Activated CD4-positive, CD25-positive, alpha-beta regulatory T cell treated with anti-CD3 and anti-CD28 coated beads, Interleukin-2, amount 50 U/mL, for 24 hours (primary cell): Measurements from ENCODE around the gene PERP.

ENCODE experiments used
- ATAC-seq, 2 donors: fragments of 150-1000 bp; cut with Tn5 transposase; one replicate each; pipeline ENCODE4 v1.10.0; 2021; ENCODE audit warnings: mild to moderate bottlenecking in 1 of 2, moderate library complexity in 1 of 2

The PERP gene

DNA sequence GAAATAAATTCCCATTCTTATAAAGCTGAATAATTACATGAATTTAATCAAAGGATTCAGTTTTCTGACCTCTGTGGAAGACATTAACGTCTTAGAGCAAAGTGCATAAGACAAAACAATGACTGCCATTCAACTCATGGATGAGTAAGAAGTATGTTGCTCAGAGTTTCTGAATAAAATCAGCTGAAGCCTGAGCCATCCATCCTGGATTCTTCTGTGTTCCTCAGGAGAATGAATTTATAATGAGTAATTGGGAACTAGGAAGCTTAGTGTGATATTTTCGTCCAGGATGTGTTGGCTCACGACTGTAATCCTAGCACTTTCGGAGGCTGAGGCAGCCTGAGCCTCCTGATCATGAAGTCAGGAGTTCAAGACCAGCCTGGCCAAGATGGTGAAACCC, 62.8 kb downstream of the PERP start:
- no peak for ATAC-seq
